H1 (cell line): ENCODE results near the gene MAP1LC3C. TPM values are rescaled to one million over a fixed set of nuclear protein-coding genes. Genes with fewer than 3 reads are reported as not detected.
A peak's percentile ranks its signal among the peaks of the same experiment; 100 is the strongest.

Experiments
- CTCF ChIA-PET: fragments of 300-600 bp; sonication (Branson Sonifier 250); formaldehyde crosslinking; loops from one replicate; lab custom pipeline; 2021; ENCODE audit not compliant: partially characterized antibody; lab: Charles Lee
- POLR2A ChIA-PET: fragments of 300-600 bp; sonication (Branson Sonifier 250); formaldehyde crosslinking; loops from one replicate; lab custom pipeline; 2021; ENCODE audit warnings: inconsistent platforms; ENCODE audit not compliant: partially characterized antibody; lab: Charles Lee
- DNase-seq, 2 experiments: peaks; one replicate each; pipeline versions ENCODE4 v3.0.0 to v3.0.0-alpha.2; 2010 to 2022; ENCODE audit warnings: low spot score in 2 of 2, low read depth in 1 of 2, mixed read lengths in 1 of 2
- FAIRE-seq: peaks from 2 replicates; lab custom pipeline; 2011; peaks lifted over from hg19 to GRCh38; lab: Jason Lieb, UNC
- H2AFZ ChIP-seq: 2 replicates; pipeline ENCODE4 v1.8.1; 2012; ENCODE audit warnings: low read length, inconsistent platforms
- H2AK5ac ChIP-seq: 2 replicates; pipeline ENCODE4 v1.6.1; 2013; ENCODE audit warnings: low read depth, low read length
- H2BK120ac ChIP-seq: replicated peaks from 2 replicates; pipeline ENCODE3; 2013; ENCODE audit warnings: low read depth, low read length, inconsistent platforms
- H2BK12ac ChIP-seq: 2 replicates; pipeline ENCODE4 v1.6.1; 2013; ENCODE audit warnings: low read depth, low read length
- H2BK15ac ChIP-seq: 2 replicates; pipeline ENCODE4 v1.6.1; 2013; ENCODE audit warnings: low read length
- H2BK20ac ChIP-seq: 2 replicates; pipeline ENCODE4 v1.6.1; 2013; ENCODE audit warnings: low read length
- H2BK5ac ChIP-seq: 2 replicates; pipeline ENCODE4 v1.6.1; 2013; ENCODE audit warnings: low read depth, low read length
- H3K14ac ChIP-seq: 2 replicates; pipeline ENCODE4 v1.6.1; 2013; ENCODE audit warnings: inconsistent platforms; ENCODE audit not compliant: insufficient read length
- H3K18ac ChIP-seq: 2 replicates; pipeline ENCODE4 v1.6.1; 2013; ENCODE audit warnings: low read length; ENCODE audit errors: extremely low read depth
- H3K23ac ChIP-seq: 2 replicates; pipeline ENCODE4 v1.6.1; 2013; ENCODE audit warnings: inconsistent platforms; ENCODE audit not compliant: insufficient read length
- H3K23me2 ChIP-seq: 2 replicates; pipeline ENCODE4 v1.6.1; 2013; ENCODE audit warnings: low read depth, low read length
- H3K27ac ChIP-seq: 2 replicates; pipeline ENCODE4 v1.6.1; 2011; ENCODE audit warnings: low read depth, low read length, inconsistent platforms
- H3K27me3 ChIP-seq, 4 experiments: replicated peaks in 1 of 4; 1 replicate in 1 of 4; 2 replicates in 3 of 4; pipeline versions ENCODE4 v1.6.1 to v1.8.1; 2011 to 2013; ENCODE audit warnings: low read length in 3 of 4, mild to moderate bottlenecking in 3 of 4, inconsistent platforms in 2 of 4, mixed read lengths in 2 of 4, moderate library complexity in 1 of 4; ENCODE audit not compliant: control insufficient read depth in 3 of 4, insufficient read depth in 3 of 4; ENCODE audit errors: extremely low read depth in 1 of 4
- H3K36me3 ChIP-seq, 4 experiments: 2 replicates each; pipeline versions ENCODE4 v1.6.1 to v1.8.1; 2011 to 2013; ENCODE audit warnings: mild to moderate bottlenecking in 4 of 4, low read length in 3 of 4, moderate library complexity in 2 of 4, control low read depth in 1 of 4, inconsistent platforms in 1 of 4; ENCODE audit not compliant: insufficient read depth in 4 of 4, control insufficient read depth in 2 of 4
- H3K4ac ChIP-seq: replicated peaks from 2 replicates; pipeline ENCODE3; 2013; ENCODE audit warnings: low read length, low read depth, mixed read lengths, inconsistent platforms; ENCODE audit not compliant: insufficient read length
- H3K4me1 ChIP-seq, 4 experiments: replicated peaks in 1 of 4; 1 replicate in 1 of 4; 2 replicates in 3 of 4; pipeline versions ENCODE4 v1.6.1 to v1.8.1; 2011 to 2013; ENCODE audit warnings: low read length in 3 of 4, inconsistent platforms in 2 of 4, mixed read lengths in 1 of 4; ENCODE audit not compliant: insufficient read depth in 4 of 4, control insufficient read depth in 3 of 4
- H3K4me2 ChIP-seq, 2 experiments: 2 replicates each; pipeline versions ENCODE4 v1.6.1 to v1.8.1; 2011 to 2013; ENCODE audit warnings: low read depth in 2 of 2, low read length in 2 of 2, control low read depth in 1 of 2, inconsistent platforms in 1 of 2, mild to moderate bottlenecking in 1 of 2; ENCODE audit not compliant: insufficient read depth in 1 of 2
- H3K4me3 ChIP-seq, 4 experiments: fragments of 200-600, 300-600 bp in 1 of 4; sonication (generic), shearing (Covaris generic), sonication (Bioruptor Twin) in 1 of 4; 2 replicates each; pipeline versions ENCODE4 v1.5.1 to v1.8.1; 2011 to 2016; ENCODE audit warnings: low read length in 4 of 4, low read depth in 3 of 4, control low read depth in 2 of 4, inconsistent platforms in 2 of 4, mild to moderate bottlenecking in 2 of 4, mixed read lengths in 1 of 4, moderate library complexity in 1 of 4; ENCODE audit not compliant: insufficient read depth in 2 of 4; ENCODE audit errors: extremely low read depth in 1 of 4
- H3K56ac ChIP-seq: replicated peaks from 2 replicates; pipeline ENCODE3; 2013; ENCODE audit warnings: low read depth, mild to moderate bottlenecking, mixed read lengths, low read length, inconsistent platforms; ENCODE audit not compliant: insufficient read length
- H3K79me1 ChIP-seq: 2 replicates; pipeline ENCODE4 v1.6.1; 2013; ENCODE audit warnings: low read depth, low read length, control low read depth
- H3K79me2 ChIP-seq, 2 experiments: 2 replicates each; pipeline versions ENCODE4 v1.6.1 to v1.8.1; 2012 to 2013; ENCODE audit warnings: low read length in 2 of 2, mild to moderate bottlenecking in 2 of 2, inconsistent platforms in 1 of 2; ENCODE audit not compliant: insufficient read depth in 2 of 2, control insufficient read depth in 1 of 2
- H3K9ac ChIP-seq, 4 experiments: replicated peaks in 1 of 4; 1 replicate in 1 of 4; 2 replicates in 3 of 4; pipeline versions ENCODE4 v1.6.1 to v1.8.1; 2011 to 2013; ENCODE audit warnings: low read depth in 3 of 4, low read length in 3 of 4, control low read depth in 2 of 4, mild to moderate bottlenecking in 2 of 4, moderate library complexity in 2 of 4, inconsistent platforms in 1 of 4; ENCODE audit errors: extremely low read depth in 1 of 4
- H3K9me3 ChIP-seq, 2 experiments: 2 replicates each; pipeline versions ENCODE4 v1.6.1 to v1.8.1; 2012 to 2013; ENCODE audit warnings: mild to moderate bottlenecking in 2 of 2, moderate library complexity in 2 of 2, control low read depth in 1 of 2, inconsistent platforms in 1 of 2, low read depth in 1 of 2, low read length in 1 of 2, mixed read lengths in 1 of 2; ENCODE audit not compliant: insufficient read depth in 2 of 2
- H4K20me1 ChIP-seq, 2 experiments: replicated peaks in 1 of 2; 2 replicates each; pipeline versions ENCODE3 to v1.8.1; 2011 to 2013; ENCODE audit warnings: inconsistent platforms in 2 of 2, low read length in 2 of 2, mild to moderate bottlenecking in 1 of 2; ENCODE audit not compliant: insufficient read depth in 2 of 2, control insufficient read depth in 1 of 2
- H4K5ac ChIP-seq: 2 replicates; pipeline ENCODE4 v1.6.1; 2013; ENCODE audit warnings: low read length, low read depth, mixed read lengths, inconsistent platforms; ENCODE audit not compliant: insufficient read length
- H4K8ac ChIP-seq: 2 replicates; pipeline ENCODE4 v1.8.0; 2013; ENCODE audit warnings: mild to moderate bottlenecking, moderate library complexity, low read length, inconsistent platforms; ENCODE audit not compliant: insufficient read depth; ENCODE audit errors: extremely low read depth
- H4K91ac ChIP-seq: replicated peaks from 2 replicates; pipeline ENCODE3; 2013; ENCODE audit warnings: low read length, mixed read lengths, inconsistent platforms; ENCODE audit not compliant: insufficient read length
- JUND ChIP-seq: IDR thresholded peaks from 2 replicates; pipeline ENCODE4 v1.6.1; 2011; ENCODE audit warnings: mild to moderate bottlenecking, improper control_type of control experiment, low read length
- MAFK ChIP-seq: IDR thresholded peaks from 2 replicates; pipeline ENCODE4 v1.6.1; 2012; ENCODE audit warnings: low read depth, mild to moderate bottlenecking, improper control_type of control experiment, low read length
- MAX ChIP-seq: IDR thresholded peaks from 2 replicates; pipeline ENCODE4 v1.6.1; 2012; ENCODE audit warnings: inconsistent platforms
- SP4 ChIP-seq: IDR thresholded peaks from 2 replicates; pipeline ENCODE4 v1.6.1; 2012; ENCODE audit warnings: low read length, inconsistent platforms
- SRF ChIP-seq: IDR thresholded peaks from 2 replicates; pipeline ENCODE4 v1.6.1; 2011; ENCODE audit warnings: mild to moderate bottlenecking, low read depth, low read length, moderate library complexity
- WGBS, 2 experiments: shearing (Covaris generic) in 1 of 2; methylation state at CpG; one replicate each; pipeline versions ENCODE4 v1.1.6 to v1.1.7; 2013 to 2015; ENCODE audit warnings: low lambda C conversion rate in 2 of 2, mixed read lengths in 2 of 2, inconsistent platforms in 1 of 2, low coverage in 1 of 2, missing lambda C conversion rate in 1 of 2; ENCODE audit not compliant: insufficient replicate concordance in 2 of 2, insufficient coverage in 1 of 2, insufficient read length in 1 of 2; ENCODE audit errors: extremely low coverage in 1 of 2, missing lambda C conversion rate in 1 of 2; 5-methylcytosine and 5-hydroxymethylcytosine counted together
- polyA plus RNA-seq, 7 experiments: library from polyadenylated mRNA; depleted of rRNA in 3 of 7; stranded (reverse) in 5 of 7; unstranded in 2 of 7; fragments of >200 nt in 5 of 7; fragments of 200-250 nt in 2 of 7; gene quantifications; 1 replicate in 5 of 7; 2 replicates in 1 of 7; 4 replicates in 1 of 7; pipeline versions ENCODE4 v1.2.1 to v1.2.3, GENCODE V29; 2011 to 2013; ENCODE audit warnings: missing spikeins in 2 of 7, mixed read lengths in 2 of 7
- total RNA-seq: library from RNA; stranded (reverse); fragmentation: NEBNext Ultra II Directional; extraction: Animal tissue kit (Norgen Biotek cat#: 25700); gene quantifications from 2 replicates; pipeline ENCODE4 v1.2.1, GENCODE V29; 2021

Gene MAP1LC3C
- total and polyA plus RNA-seq, 2 of the 8 experiments (the other 6 are each of a cell fraction or from before 2014, with no cell fraction given) = 1.7 to 3.2 TPM

GRCh38 chr1:242034392-242034791 is 35.5 kb upstream of the MAP1LC3C start:
- H4K20me1 ChIP-seq = no peaks in the 10 kb centered on the region
- H3K9ac ChIP-seq = no peak overlapping the region
- FAIRE-seq = no peak
- peak overlapping the region; percentile 59; the same call in 1 of the 2 replicates for H2AFZ ChIP-seq
- no peak for DNase-seq
- no peak overlapping the region; the same call in 1 of the 2 replicates for H4K8ac ChIP-seq
- no peak overlapping the region for H3K4ac ChIP-seq
- H3K27me3 ChIP-seq = no peaks in the 10 kb centered on the region
- H3K27ac ChIP-seq = no peak overlapping the region
- H2BK120ac ChIP-seq = no peak overlapping the region
- H3K4me1 ChIP-seq = no peaks in the 10 kb centered on the region
- no peak overlapping the region for H2AK5ac ChIP-seq
- 91% methylated on average over 5 of the region's 5 CpGs; no CpG with 5 or more reads in 1 of the 2 experiments for WGBS, 2 experiments
- H3K4me2 ChIP-seq = no peak overlapping the region
- no peak overlapping the region for H3K18ac ChIP-seq
- H3K14ac ChIP-seq = no peak overlapping the region
- no peak overlapping the region for H2BK20ac ChIP-seq
- no peak overlapping the region for H2BK12ac ChIP-seq
- H4K91ac ChIP-seq = no peak overlapping the region
- H2BK15ac ChIP-seq = no peak overlapping the region
- TF ChIP-seq MAX (no peak), MAFK (peak; percentile 73), JUND (no peak), SP4 (no peak), SRF (no peak)
- CTCF ChIA-PET = no interaction called here
- H2BK5ac ChIP-seq = no peak overlapping the region
- no peak overlapping the region for H4K5ac ChIP-seq
- no peaks in the 10 kb centered on the region for H3K79me2 ChIP-seq
- no peak overlapping the region for H3K4me3 ChIP-seq
- no peaks in the 10 kb centered on the region for H3K36me3 ChIP-seq
- H3K9me3 ChIP-seq = no peaks in the 10 kb centered on the region
- no peak overlapping the region for H3K23ac ChIP-seq
- POLR2A ChIA-PET = no interaction called here
- no peaks in the 10 kb centered on the region for H3K23me2 ChIP-seq
- H3K79me1 ChIP-seq = no peaks in the 10 kb centered on the region
- H3K56ac ChIP-seq = no peak overlapping the region
